SK-N-SH (cell line): ENCODE measurements around the gene DRAP1. TPM values are rescaled to one million over a fixed set of nuclear protein-coding genes. Genes with fewer than 3 reads are reported as not detected.

ENCODE experiments used
- CTCF ChIA-PET: fragments of 300-600, 350-600 bp; formaldehyde crosslinking; extraction: SDS; loops from one replicate; lab custom pipeline; 2021; lab: Yijun Ruan, JAX
- POLR2A ChIA-PET: fragments of 350-600 bp; sonication (Branson Sonifier 250); formaldehyde crosslinking; extraction: SDS; loops from one replicate; lab custom pipeline; 2020; ENCODE audit warnings: antibody characterized with exemption, inconsistent platforms; lab: Yijun Ruan, JAX
- DNase-seq: peaks from one replicate; pipeline ENCODE4 v3.0.0; 2012
- H2AFZ ChIP-seq: fragments of 200-600 bp; sonication (generic); 2 replicates; pipeline ENCODE4 v1.8.1; 2016; ENCODE audit warnings: antibody characterized with exemption, mild to moderate bottlenecking, low read depth
- H3F3A ChIP-seq: fragments of 200-600 bp; sonication (generic); replicated peaks from 2 replicates; pipeline ENCODE3; 2016; ENCODE audit warnings: antibody characterized with exemption, mild to moderate bottlenecking; ENCODE audit not compliant: insufficient read depth
- H3K27ac ChIP-seq, 2 experiments: fragments of 200-500 bp in 1 of 2; fragments of 200-600 bp in 1 of 2; sonication (Bioruptor generic) in 1 of 2; sonication (generic), shearing (Covaris generic) in 1 of 2; 2 replicates each; pipeline versions ENCODE4 v1.5.1 to v1.6.1; 2014 to 2016; ENCODE audit warnings: low read depth in 2 of 2, inconsistent platforms in 1 of 2, low read length in 1 of 2, mild to moderate bottlenecking in 1 of 2, mixed read lengths in 1 of 2
- H3K27me3 ChIP-seq: fragments of 200-600 bp; sonication (generic), shearing (Covaris generic); 2 replicates; pipeline ENCODE4 v1.6.1; 2016; ENCODE audit warnings: mixed run types; ENCODE audit not compliant: insufficient read depth
- H3K36me3 ChIP-seq, 2 experiments: fragments of 200-500 bp in 1 of 2; fragments of 200-600 bp in 1 of 2; sonication (Bioruptor generic) in 1 of 2; sonication (generic) in 1 of 2; replicated peaks in 1 of 2; 2 replicates each; pipeline versions ENCODE3 to v1.5.1; 2014 to 2016; ENCODE audit warnings: low read length in 1 of 2, mild to moderate bottlenecking in 1 of 2; ENCODE audit not compliant: insufficient read depth in 2 of 2, control insufficient read depth in 1 of 2
- H3K4me1 ChIP-seq, 2 experiments: fragments of 200-500 bp in 1 of 2; fragments of 200-600 bp in 1 of 2; sonication (Bioruptor generic) in 1 of 2; sonication (generic), shearing (Covaris generic) in 1 of 2; 2 replicates each; pipeline versions ENCODE4 v1.5.1 to v1.6.1; 2014 to 2016; ENCODE audit warnings: low read depth in 1 of 2, low read length in 1 of 2, mixed run types in 1 of 2; ENCODE audit not compliant: insufficient read depth in 2 of 2, control insufficient read depth in 1 of 2
- H3K4me2 ChIP-seq: fragments of 200-600 bp; sonication (generic), shearing (Covaris generic); 2 replicates; pipeline ENCODE4 v1.6.1; 2017; ENCODE audit warnings: mixed run types
- H3K4me3 ChIP-seq, 2 experiments: fragments of 200-500 bp in 1 of 2; fragments of 200-600 bp in 1 of 2; sonication (Bioruptor generic) in 1 of 2; sonication (generic), shearing (Covaris generic) in 1 of 2; 2 replicates each; pipeline versions ENCODE4 v1.5.1 to v1.8.1; 2014 to 2016; ENCODE audit warnings: low read depth in 2 of 2, inconsistent platforms in 1 of 2, low read length in 1 of 2, mild to moderate bottlenecking in 1 of 2, mixed read lengths in 1 of 2, moderate library complexity in 1 of 2
- H3K79me2 ChIP-seq: fragments of 200-600 bp; sonication (generic); 2 replicates; pipeline ENCODE4 v1.8.1; 2017; ENCODE audit warnings: mild to moderate bottlenecking; ENCODE audit not compliant: insufficient read depth
- H3K9ac ChIP-seq: fragments of 200-600 bp; sonication (generic); 2 replicates; pipeline ENCODE4 v1.6.1; 2017; ENCODE audit warnings: mixed run types
- H3K9me2 ChIP-seq: fragments of 200-600 bp; sonication (generic); 2 replicates; pipeline ENCODE4 v1.6.1; 2017; ENCODE audit warnings: mixed run types
- H3K9me3 ChIP-seq: fragments of 200-600 bp; sonication (generic); 2 replicates; pipeline ENCODE4 v1.6.1; 2017; ENCODE audit warnings: mixed run types, mild to moderate bottlenecking, moderate library complexity
- H4K20me1 ChIP-seq: fragments of 200-600 bp; sonication (generic); 2 replicates; pipeline ENCODE4 v1.6.1; 2017; ENCODE audit warnings: mild to moderate bottlenecking, mixed run types; ENCODE audit not compliant: insufficient read depth
- CTCF ChIP-seq: fragments of 200-600 bp; sonication (generic); IDR thresholded peaks from 2 replicates; pipeline ENCODE4 v1.6.1; 2017; ENCODE audit warnings: antibody characterized with exemption, mild to moderate bottlenecking, moderate library complexity
- FOSL2 ChIP-seq: IDR thresholded peaks from 2 replicates; pipeline ENCODE4 v1.4.0; 2012; ENCODE audit warnings: low read depth, mild to moderate bottlenecking, moderate library complexity, borderline replicate concordance
- FOXJ3 ChIP-seq: sonication (generic); formaldehyde crosslinking; IDR thresholded peaks from 2 replicates; pipeline ENCODE4 v1.5.1; 2020; ENCODE audit warnings: mild to moderate bottlenecking, missing genetic modification reagents
- IRF3 ChIP-seq: fragments of 150-350 bp; IDR thresholded peaks from 2 replicates; pipeline ENCODE4 v1.6.1; 2016; ENCODE audit warnings: mild to moderate bottlenecking, low read depth, low read length
- JUND ChIP-seq: IDR thresholded peaks from 2 replicates; pipeline ENCODE4 v1.4.0; 2012
- MEF2A ChIP-seq: IDR thresholded peaks from 2 replicates; pipeline ENCODE4 v1.4.0; 2012; ENCODE audit warnings: low read depth, borderline replicate concordance
- NFIC ChIP-seq: IDR thresholded peaks from 2 replicates; pipeline ENCODE4 v1.4.0; 2012; ENCODE audit warnings: borderline replicate concordance
- POLR2AphosphoS5 ChIP-seq: IDR thresholded peaks from 2 replicates; pipeline ENCODE4 v1.6.1; 2012; ENCODE audit warnings: low read depth, low read length
- SMC3 ChIP-seq: IDR thresholded peaks from 2 replicates; pipeline ENCODE4 v1.6.1; 2012; ENCODE audit warnings: low read depth, low read length, improper control_type of control experiment
- TAF1 ChIP-seq: IDR thresholded peaks from 2 replicates; pipeline ENCODE4 v1.6.1; 2012; ENCODE audit warnings: low read depth, mild to moderate bottlenecking, low read length, moderate library complexity, borderline replicate concordance
- TEAD4 ChIP-seq: IDR thresholded peaks from 2 replicates; pipeline ENCODE4 v1.4.0; 2012; ENCODE audit warnings: mild to moderate bottlenecking, borderline replicate concordance; ENCODE audit not compliant: insufficient read depth
- whole genome bisulfite sequencing: methylation state at CpG from one replicate; pipeline ENCODE4 v1.1.6; 2017; ENCODE audit warnings: low lambda C conversion rate; 5-methylcytosine and 5-hydroxymethylcytosine counted together
- polyA plus RNA-seq, 3 experiments: library from polyadenylated mRNA; depleted of rRNA; stranded (reverse); fragments of >200 nt; gene quantifications; 2 replicates each; pipeline ENCODE4 v1.2.3, GENCODE V29; 2012

The DRAP1 gene
- polyA plus RNA-seq, 1 of the 3 experiments (the other 2 are of a cell fraction) = 464 TPM

- no peaks in the 10 kb centered on the region for H3K9me3 ChIP-seq
- H3K4me3 ChIP-seq = no peak overlapping the region
- ChIA-PET CTCF (interaction anchor here (0.9 to 18.4 kb wide), 5 partner anchors 9 to 158 kb away, joined by 3 to 374 read pairs (median 6); partner anchors contain the start of genes CCDC85B, CTSW, FIBP and KAT5), POLR2A (interaction anchor here (0.6 to 4.8 kb wide), 7 partner anchors 9 to 140 kb away, joined by 3 to 59 read pairs (median 4); partner anchors contain the start of genes CCDC85B, CFL1 and MUS81)
- H3K27me3 ChIP-seq = no peaks in the 10 kb centered on the region
- no peak overlapping the region for H3K4me2 ChIP-seq
- H2AFZ ChIP-seq = no peak overlapping the region
- H3K36me3 ChIP-seq = peaks cover 45 to 59% of the 10 kb centered on the region in 2 experiments
- no peak for DNase-seq
- no peak for TF ChIP-seq JUND
- TF ChIP-seq TAF1 = no peak
- TF ChIP-seq FOXJ3 (CRISPR knock-in tag) = no peak
- TF ChIP-seq FOSL2 = no peak
- TF ChIP-seq MEF2A = no peak
- no peak for TF ChIP-seq NFIC
- TF ChIP-seq IRF3 = no peak
- no peak for TF ChIP-seq CTCF
- TF ChIP-seq TEAD4 = no peak
- TF ChIP-seq, all 33 proteins: peak for 0
- H3K4me1 ChIP-seq = peaks cover 19 to 27% of the 10 kb centered on the region in 2 experiments; a peak in 3 of 4 replicates
- no peaks in the 10 kb centered on the region for H3K9me2 ChIP-seq
- H3K79me2 ChIP-seq = peaks cover 34% of the 10 kb centered on the region
- no peak overlapping the region for H3K9ac ChIP-seq
- 93% methylated on average over 23 of the region's 24 CpGs for WGBS
- H3F3A ChIP-seq = peaks cover 55% of the 10 kb centered on the region
- no peaks in the 10 kb centered on the region; the same call in 1 of the 2 replicates for H4K20me1 ChIP-seq
- H3K27ac ChIP-seq = peak overlapping the region in 1 of 2 experiments; percentile 7; a peak in 1 of 4 replicates
Measured at GRCh38 chr11:65869643-65870306, 49.5 kb upstream of the DRAP1 start.

- Histone ChIP-seq H3K4me1 (peaks cover 19 to 27% of the 10 kb centered on the region in 2 experiments; a peak in 3 of 4 replicates), H3K79me2 (peaks cover 34% of the 10 kb centered on the region), H3K27ac (peak overlapping the region; percentile 3 to 77; a peak in 2 of 4 replicates), H3K4me2 (no peak overlapping the region), H4K20me1 (no peaks in the 10 kb centered on the region; the same call in 1 of the 2 replicates), H2AFZ (no peak overlapping the region), H3F3A (peaks cover 52% of the 10 kb centered on the region), H3K9ac (no peak overlapping the region), H3K36me3 (peaks cover 45 to 54% of the 10 kb centered on the region in 2 experiments), H3K27me3 (no peaks in the 10 kb centered on the region), H3K9me3 (no peaks in the 10 kb centered on the region), H3K9me2 (no peaks in the 10 kb centered on the region), H3K4me3 (no peak overlapping the region)
- POLR2A ChIA-PET = interaction anchor here (0.6 to 4.8 kb wide), 4 partner anchors 11 to 139 kb away, joined by 3 to 59 read pairs (median 7); partner anchors contain the start of genes CCDC85B, CFL1 and MUS81
- DNase-seq = no peak
- TF ChIP-seq POLR2AphosphoS5 (0 out of 2 replicates have a peak, but pooled peaks have one; percentile 11), SMC3 (no peak)
- CTCF ChIA-PET = interaction anchor here (0.9 to 18.4 kb wide), 6 partner anchors 9 to 159 kb away, joined by 3 to 374 read pairs (median 6); partner anchors contain the start of genes CCDC85B, CTSW, FIBP and KAT5
- WGBS = 89% methylated on average over 8 of the region's 11 CpGs
Measured at GRCh38 chr11:65870307-65870658, 48.9 kb upstream of the DRAP1 start.
